Activated T-cell treated with anti-CD3 and anti-CD28 coated beads for 1 hour (primary cell): Measurements from ENCODE around the gene LDLRAP1.
"Not testable (repeated sequence)": the region's sequence is repeated elsewhere in the genome, so short reads cannot be mapped to it uniquely, and the experiment has no call there.

Experiments
- DNase-seq: peaks from one replicate; pipeline ENCODE4 v3.0.0-alpha.2; 2020; ENCODE audit warnings: low read depth

The LDLRAP1 gene

GRCh38 chr1:25577134-25577920 is 33.9 kb downstream of the LDLRAP1 start:
- no peak for DNase-seq

DNA sequence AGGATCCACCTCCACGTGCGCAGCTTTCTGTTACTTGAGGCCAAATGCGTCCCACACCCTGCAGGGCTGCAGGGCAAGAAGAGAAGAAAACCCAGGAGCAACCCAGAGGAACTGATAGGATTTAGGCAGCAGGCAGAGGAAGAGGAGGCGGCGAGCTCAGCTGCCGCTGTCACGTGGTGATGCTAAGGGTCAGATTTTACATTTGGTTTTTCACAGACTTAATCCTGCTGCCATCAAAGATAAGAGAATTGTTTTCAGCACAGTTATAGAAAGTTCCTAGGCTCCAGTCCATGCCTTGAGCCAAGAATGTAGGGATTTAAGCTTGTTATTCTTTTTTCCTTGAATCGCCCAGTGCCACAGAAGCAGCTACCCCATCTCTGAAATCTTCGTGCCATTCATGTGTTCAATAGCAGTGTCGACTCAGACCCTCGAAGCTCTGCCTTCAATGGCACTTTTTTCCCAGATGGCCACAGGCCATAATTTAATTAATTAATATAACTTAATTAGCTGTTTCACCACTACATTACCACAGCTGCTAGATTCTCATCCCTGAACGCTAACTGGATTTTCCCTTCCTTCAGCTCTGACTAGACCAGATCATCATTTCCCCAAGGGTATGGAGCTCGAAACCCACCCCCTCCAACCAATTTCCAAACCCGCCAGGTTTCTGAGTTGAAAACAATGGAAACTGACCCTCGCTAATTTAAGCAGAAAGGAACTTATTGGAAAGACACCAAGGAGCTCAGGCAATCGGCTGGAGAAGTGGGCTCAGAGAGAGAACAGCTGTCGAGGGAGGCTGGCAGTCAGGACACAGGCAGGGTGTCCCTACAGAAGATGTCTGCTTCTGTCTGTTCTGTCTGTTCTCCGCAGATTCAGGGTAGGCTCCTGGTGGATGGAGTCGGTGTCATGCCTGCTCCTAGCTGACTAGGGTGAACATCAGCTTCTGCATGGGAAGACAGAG is 36.2 kb downstream of the LDLRAP1 start:
- DNase-seq, result no peak

- no peak for DNase-seq
Measured at GRCh38 chr1:25580927-25581326, 37.5 kb downstream of the LDLRAP1 start.

DNA sequence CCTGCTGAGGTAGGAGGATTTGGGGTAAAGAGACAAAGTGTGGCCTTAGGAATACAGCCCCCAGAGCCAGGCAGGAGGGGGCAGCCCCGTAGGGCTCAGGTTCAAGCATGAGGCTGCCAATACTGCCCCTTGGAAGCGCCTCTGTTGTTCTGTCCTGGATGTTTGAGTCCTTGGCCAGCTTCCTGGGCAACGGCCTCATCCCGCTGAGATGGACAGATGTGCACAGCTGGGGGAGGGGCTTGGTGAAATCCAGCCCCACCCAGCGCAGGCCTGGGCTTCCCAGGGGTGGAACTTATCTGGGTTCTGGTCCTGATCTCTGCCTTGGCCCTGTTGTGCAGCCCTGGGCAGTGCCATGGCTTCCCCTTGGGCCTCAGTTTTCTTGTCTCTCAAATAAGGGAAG is 38.4 kb downstream of the LDLRAP1 start:
- DNase-seq, result no peak

- no peak for DNase-seq
Measured at GRCh38 chr1:25583519-25584370, 40.3 kb downstream of the LDLRAP1 start.

GRCh38 chr1:25586181-25586588 is 42.8 kb downstream of the LDLRAP1 start:
- no peak for DNase-seq

- no peak for DNase-seq
Measured at GRCh38 chr1:25587290-25587689, 43.9 kb downstream of the LDLRAP1 start.

- DNase-seq, result not testable (repeated sequence)
Measured at GRCh38 chr1:25588224-25588623, 44.8 kb downstream of the LDLRAP1 start.

- DNase-seq, result not testable (repeated sequence)
Measured at GRCh38 chr1:25588786-25589185, 45.4 kb downstream of the LDLRAP1 start.

- DNase-seq, result no peak
Measured at GRCh38 chr1:25590096-25590824, 46.9 kb downstream of the LDLRAP1 start.

DNA sequence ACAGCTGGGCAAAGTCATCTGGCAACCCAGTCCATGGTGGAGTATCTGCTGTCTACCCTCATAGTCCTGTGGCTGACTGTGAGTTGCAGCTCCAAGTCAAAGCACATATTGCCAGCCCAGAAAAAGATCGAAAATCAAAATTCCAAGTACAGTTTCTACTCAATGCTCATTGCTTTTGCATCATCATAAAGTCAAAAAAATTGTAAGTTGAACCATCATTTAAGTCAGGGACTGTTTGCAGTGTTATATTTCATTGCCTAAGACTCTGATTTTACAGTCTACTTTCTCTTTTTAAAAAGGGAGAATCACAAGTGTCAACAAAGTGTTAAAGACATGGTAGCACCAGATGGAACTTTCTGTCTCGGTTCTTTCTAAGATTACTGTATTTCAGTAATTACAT is 50.5 kb downstream of the LDLRAP1 start:
- DNase-seq, result no peak

- no peak for DNase-seq
Measured at GRCh38 chr1:25594971-25595370, 51.6 kb downstream of the LDLRAP1 start.

- not testable (repeated sequence) for DNase-seq
Measured at GRCh38 chr1:25596641-25597040, 53.2 kb downstream of the LDLRAP1 start.

DNA sequence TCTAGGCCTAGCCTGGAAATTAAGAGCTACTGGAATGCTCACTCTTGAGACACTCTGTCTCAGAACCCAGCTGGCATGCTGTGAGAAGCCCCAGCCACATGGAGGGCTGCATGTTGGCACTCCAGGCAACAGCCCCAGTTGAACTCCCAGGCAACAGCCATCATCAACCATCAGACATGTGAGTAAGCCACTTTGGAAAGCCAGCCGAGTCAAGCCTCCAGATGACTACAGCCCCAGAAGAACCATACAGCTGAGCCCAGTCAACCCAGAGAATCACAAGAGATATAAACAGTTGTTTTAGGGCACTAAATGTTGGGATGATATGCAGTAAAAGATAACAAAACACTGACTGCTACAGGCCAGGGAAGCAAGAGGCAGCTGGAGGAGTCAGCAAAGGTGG is 55.5 kb downstream of the LDLRAP1 start:
- DNase-seq, result no peak

- no peak for DNase-seq
Measured at GRCh38 chr1:25599969-25600610, 56.7 kb downstream of the LDLRAP1 start.

DNA sequence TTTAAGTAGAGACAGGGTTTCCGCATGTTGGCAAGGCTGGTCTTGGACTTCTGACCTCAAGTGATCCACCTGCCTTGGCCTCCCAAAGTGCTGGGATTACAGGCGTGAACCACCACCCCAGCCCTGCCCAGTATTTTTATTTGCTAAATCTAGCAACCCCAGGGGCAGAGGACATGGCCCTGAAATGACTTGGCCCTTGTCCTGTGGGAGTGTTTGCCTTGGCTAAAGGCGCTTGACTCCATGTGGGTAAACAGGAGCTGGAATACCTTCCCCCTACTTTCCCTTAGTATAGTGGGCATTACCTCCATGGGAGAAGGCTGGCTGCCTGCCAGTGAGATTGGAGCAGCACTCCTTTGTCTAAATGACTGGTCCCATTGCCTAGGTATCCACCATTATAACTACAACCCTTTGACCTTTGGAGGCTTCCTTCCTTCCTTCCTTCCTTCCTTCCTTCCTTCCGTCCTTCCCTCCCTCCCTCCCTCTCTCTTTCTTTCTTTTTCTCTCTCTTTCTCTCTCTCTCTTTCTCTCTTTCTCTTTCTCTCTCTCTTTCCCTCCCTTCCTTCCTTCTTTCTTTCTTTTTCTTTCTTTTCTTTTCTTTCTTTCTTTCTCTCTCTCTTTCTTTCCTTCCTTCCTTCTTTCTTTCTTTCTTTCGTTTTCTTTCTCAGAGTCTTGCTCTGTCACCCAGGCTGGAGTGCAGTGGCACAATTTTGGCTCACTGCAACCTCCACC is 57.7 kb downstream of the LDLRAP1 start:
- not testable (repeated sequence) for DNase-seq

DNA sequence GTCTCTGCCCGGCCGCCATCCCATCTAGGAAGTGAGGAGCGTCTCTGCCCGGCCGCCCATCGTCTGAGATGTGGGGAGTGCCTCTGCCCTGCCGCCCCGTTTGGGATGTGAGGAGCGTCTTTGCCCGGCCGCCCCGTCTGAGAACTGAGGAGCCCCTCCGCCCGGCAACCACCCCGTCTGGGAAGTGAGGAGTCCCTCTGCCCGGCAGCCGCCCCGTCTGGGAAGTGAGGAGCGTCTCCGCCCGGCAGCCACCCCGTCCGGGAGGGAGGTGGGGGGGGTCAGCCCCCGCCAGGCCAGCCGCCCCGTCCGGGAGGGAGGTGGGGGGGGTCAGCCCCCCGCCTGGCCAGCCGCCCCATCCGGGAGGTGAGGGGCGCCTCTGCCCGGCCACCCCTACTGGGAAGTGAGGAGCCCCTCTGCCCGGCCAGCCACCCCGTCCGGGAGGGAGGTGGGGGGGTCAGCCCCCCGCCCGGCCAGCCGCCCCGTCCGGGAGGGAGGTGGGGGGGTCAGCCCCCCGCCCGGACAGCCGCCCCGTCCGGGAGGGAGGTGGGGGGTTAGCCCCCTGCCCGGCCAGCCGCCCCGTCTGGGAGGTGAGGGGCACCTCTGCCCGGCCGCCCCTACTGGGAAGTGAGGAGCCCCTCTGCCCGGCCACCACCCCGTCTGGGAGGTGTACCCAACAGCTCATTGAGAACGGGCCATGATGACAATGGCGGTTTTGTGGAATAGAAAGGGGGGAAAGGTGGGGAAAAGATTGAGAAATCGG is 60.6 kb downstream of the LDLRAP1 start:
- DNase-seq, result not testable (repeated sequence)

GRCh38 chr1:25607123-25607522 is 63.7 kb downstream of the LDLRAP1 start:
- no peak for DNase-seq

GRCh38 chr1:25608488-25609178 is 65.2 kb downstream of the LDLRAP1 start:
- peak; percentile 90 for DNase-seq
